Measurements from ENCODE around the gene SLC8B1. TPM values are rescaled to one million over a fixed set of nuclear protein-coding genes. Genes with fewer than 3 reads are reported as not detected.

The SLC8B1 gene
- polyA plus RNA-seq, 3 donors, result 10.4 to 11.6 (median 10.8) TPM

- DNase-seq (ENCODE audit: low read depth in 3 of 3, low spot score in 2 of 3), result no peak
These were observed 62.9 kb downstream of the SLC8B1 start for GRCh38 chr12:113271853-113272561.

- DNase-seq (ENCODE audit: low read depth in 3 of 3, low spot score in 2 of 3), result no peak
These were observed 63.5 kb downstream of the SLC8B1 start for GRCh38 chr12:113271466-113271852.

- no peak for DNase-seq (ENCODE audit: low read depth in 3 of 3, low spot score in 2 of 3)
These were observed 64.2 kb downstream of the SLC8B1 start for GRCh38 chr12:113270709-113271009.

GRCh38 chr12:113269257-113269943 lies 65.5 kb downstream of the SLC8B1 start:
- no peak for DNase-seq (ENCODE audit: low read depth in 3 of 3, low spot score in 2 of 3)

GRCh38 chr12:113268621-113269020 lies 66.3 kb downstream of the SLC8B1 start:
- no peak for DNase-seq (ENCODE audit: low read depth in 3 of 3, low spot score in 2 of 3)

- DNase-seq (ENCODE audit: low read depth in 3 of 3, low spot score in 2 of 3), result no peak
These were observed 66.8 kb downstream of the SLC8B1 start for GRCh38 chr12:113268136-113268535.

- DNase-seq (ENCODE audit: low read depth in 3 of 3, low spot score in 2 of 3), result no peak
These were observed 67.3 kb downstream of the SLC8B1 start for GRCh38 chr12:113267621-113268020.

GRCh38 chr12:113266106-113266895 lies 68.6 kb downstream of the SLC8B1 start:
- no peak for DNase-seq (ENCODE audit: low read depth in 3 of 3, low spot score in 2 of 3)

GRCh38 chr12:113263431-113263963 lies 71.4 kb downstream of the SLC8B1 start:
- DNase-seq (ENCODE audit: low read depth in 3 of 3, low spot score in 2 of 3), result no peak

GRCh38 chr12:113262710-113263109 lies 72.2 kb downstream of the SLC8B1 start:
- no peak for DNase-seq (ENCODE audit: low read depth in 3 of 3, low spot score in 2 of 3)

- no peak for DNase-seq (ENCODE audit: low read depth in 3 of 3, low spot score in 2 of 3)
These were observed 73.0 kb downstream of the SLC8B1 start for GRCh38 chr12:113261847-113262470.

GRCh38 chr12:113260636-113261300 lies 74.1 kb downstream of the SLC8B1 start:
- DNase-seq (ENCODE audit: low read depth in 3 of 3, low spot score in 2 of 3), result no peak

GRCh38 chr12:113260127-113260526 lies 74.8 kb downstream of the SLC8B1 start:
- no peak for DNase-seq (ENCODE audit: low read depth in 3 of 3, low spot score in 2 of 3)

GRCh38 chr12:113257564-113257963 lies 77.3 kb downstream of the SLC8B1 start:
- no peak for DNase-seq (ENCODE audit: low read depth in 3 of 3, low spot score in 2 of 3)

- DNase-seq (ENCODE audit: low read depth in 3 of 3, low spot score in 2 of 3), result no peak
These were observed 80.6 kb downstream of the SLC8B1 start for GRCh38 chr12:113254298-113254697.

- no peak for DNase-seq (ENCODE audit: low read depth in 3 of 3, low spot score in 2 of 3)
These were observed 81.2 kb downstream of the SLC8B1 start for GRCh38 chr12:113253532-113254285.

- no peak for DNase-seq (ENCODE audit: low read depth in 3 of 3, low spot score in 2 of 3)
These were observed 82.4 kb downstream of the SLC8B1 start for GRCh38 chr12:113252494-113252893.

- no peak for DNase-seq (ENCODE audit: low read depth in 3 of 3, low spot score in 2 of 3)
These were observed 83.4 kb downstream of the SLC8B1 start for GRCh38 chr12:113251404-113252070.

GRCh38 chr12:113250045-113250444 lies 84.9 kb downstream of the SLC8B1 start:
- no peak for DNase-seq (ENCODE audit: low read depth in 3 of 3, low spot score in 2 of 3)

Data from right renal cortex interstitium (tissue), 3 donors.